Vagina (tissue), 2 donors: ENCODE data around the gene PCNX3.

Experiments
- POLR2A ChIP-seq, 2 donors: fragments of 450-650 bp; IDR thresholded peaks; one replicate each; pipeline ENCODE4 v1.6.1; 2017; ENCODE audit warnings: antibody characterized with exemption in 2 of 2, mild to moderate bottlenecking in 2 of 2, moderate library complexity in 2 of 2
- POLR2AphosphoS5 ChIP-seq, 2 donors: sonication (generic); formaldehyde crosslinking; IDR thresholded peaks; one replicate each; pipeline ENCODE4 v1.9.0; 2017; ENCODE audit warnings: antibody characterized with exemption in 2 of 2, mild to moderate bottlenecking in 2 of 2, low read depth in 1 of 2; ENCODE audit not compliant: insufficient read depth in 1 of 2
- TF ChIP-seq, protein P1 (sequence below), 3 experiments: fragments of 450-650 bp in 2 of 3; fragments of 200-600 bp in 1 of 3; sonication (generic) in 1 of 3; IDR thresholded peaks; one replicate each; pipeline ENCODE4 v1.5.1; 2017 to 2019; ENCODE audit warnings: antibody characterized with exemption in 3 of 3, mild to moderate bottlenecking in 2 of 3, moderate library complexity in 2 of 3

DNA sequence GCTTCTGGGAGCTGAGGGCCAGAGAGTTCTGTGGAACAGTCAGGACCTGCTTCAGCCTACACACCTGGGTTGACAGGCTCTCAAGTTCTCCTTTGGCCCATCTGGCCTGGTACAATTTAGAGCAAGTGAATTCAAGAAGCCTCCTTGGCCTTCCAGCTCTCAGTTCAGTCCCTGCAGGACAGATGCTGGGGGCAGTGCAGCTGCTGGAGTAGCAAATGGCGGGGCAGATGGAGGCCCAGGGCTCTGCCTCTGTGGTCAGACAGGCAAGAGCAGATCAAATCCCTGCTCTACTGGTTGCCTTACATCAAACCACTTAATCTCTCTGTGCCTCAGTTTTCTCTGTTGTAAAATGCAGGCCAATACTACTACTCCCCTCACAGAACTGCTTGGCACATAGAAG, 11.3 kb upstream of the PCNX3 start:
- TF ChIP-seq, protein P1, sequence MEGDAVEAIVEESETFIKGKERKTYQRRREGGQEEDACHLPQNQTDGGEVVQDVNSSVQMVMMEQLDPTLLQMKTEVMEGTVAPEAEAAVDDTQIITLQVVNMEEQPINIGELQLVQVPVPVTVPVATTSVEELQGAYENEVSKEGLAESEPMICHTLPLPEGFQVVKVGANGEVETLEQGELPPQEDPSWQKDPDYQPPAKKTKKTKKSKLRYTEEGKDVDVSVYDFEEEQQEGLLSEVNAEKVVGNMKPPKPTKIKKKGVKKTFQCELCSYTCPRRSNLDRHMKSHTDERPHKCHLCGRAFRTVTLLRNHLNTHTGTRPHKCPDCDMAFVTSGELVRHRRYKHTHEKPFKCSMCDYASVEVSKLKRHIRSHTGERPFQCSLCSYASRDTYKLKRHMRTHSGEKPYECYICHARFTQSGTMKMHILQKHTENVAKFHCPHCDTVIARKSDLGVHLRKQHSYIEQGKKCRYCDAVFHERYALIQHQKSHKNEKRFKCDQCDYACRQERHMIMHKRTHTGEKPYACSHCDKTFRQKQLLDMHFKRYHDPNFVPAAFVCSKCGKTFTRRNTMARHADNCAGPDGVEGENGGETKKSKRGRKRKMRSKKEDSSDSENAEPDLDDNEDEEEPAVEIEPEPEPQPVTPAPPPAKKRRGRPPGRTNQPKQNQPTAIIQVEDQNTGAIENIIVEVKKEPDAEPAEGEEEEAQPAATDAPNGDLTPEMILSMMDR (IDR thresholded peaks at IDR 0.05): no peak
- no peak for TF ChIP-seq POLR2AphosphoS5 (IDR thresholded peaks at IDR 0.05; ENCODE audit: insufficient read depth in 1 of 2, low read depth in 1 of 2)
- TF ChIP-seq POLR2A (IDR thresholded peaks at IDR 0.05): no peak
